ENCODE data around the gene HPCAL1. TPM values are rescaled to one million over a fixed set of nuclear protein-coding genes. Genes with fewer than 3 reads are reported as not detected.

The HPCAL1 gene
- total RNA-seq, 4 donors from 2014 or later = 29.0 to 56.7 (median 34.5) TPM

- Histone ChIP-seq H3K27me3 (no peaks in the 10 kb centered on the region), H3K36me3 (no peaks in the 10 kb centered on the region), H3K27ac (no peak overlapping the region), H3K4me1 (peaks cover 0 to 38% (median 18%) of the 10 kb centered on the region in 4 donors), H3K4me3 (no peak overlapping the region), H3K9me3 (peaks cover 0 to 4% (median 0%) of the 10 kb centered on the region in 4 donors)
- WGBS, 2 donors = 80 to 89% methylated on average over 3 of the region's 3 CpGs
- TF ChIP-seq CTCF (IDR thresholded peaks at IDR 0.05) (no peak), EP300 (IDR thresholded peaks at IDR 0.05) (no peak), POLR2A (IDR thresholded peaks at IDR 0.05) (no peak)
- DNase-seq (ENCODE audit: low spot score in 2 of 2) = no peak
Observed at GRCh38 chr2:10300328-10300920, 2.3 kb upstream of the HPCAL1 start.

DNA sequence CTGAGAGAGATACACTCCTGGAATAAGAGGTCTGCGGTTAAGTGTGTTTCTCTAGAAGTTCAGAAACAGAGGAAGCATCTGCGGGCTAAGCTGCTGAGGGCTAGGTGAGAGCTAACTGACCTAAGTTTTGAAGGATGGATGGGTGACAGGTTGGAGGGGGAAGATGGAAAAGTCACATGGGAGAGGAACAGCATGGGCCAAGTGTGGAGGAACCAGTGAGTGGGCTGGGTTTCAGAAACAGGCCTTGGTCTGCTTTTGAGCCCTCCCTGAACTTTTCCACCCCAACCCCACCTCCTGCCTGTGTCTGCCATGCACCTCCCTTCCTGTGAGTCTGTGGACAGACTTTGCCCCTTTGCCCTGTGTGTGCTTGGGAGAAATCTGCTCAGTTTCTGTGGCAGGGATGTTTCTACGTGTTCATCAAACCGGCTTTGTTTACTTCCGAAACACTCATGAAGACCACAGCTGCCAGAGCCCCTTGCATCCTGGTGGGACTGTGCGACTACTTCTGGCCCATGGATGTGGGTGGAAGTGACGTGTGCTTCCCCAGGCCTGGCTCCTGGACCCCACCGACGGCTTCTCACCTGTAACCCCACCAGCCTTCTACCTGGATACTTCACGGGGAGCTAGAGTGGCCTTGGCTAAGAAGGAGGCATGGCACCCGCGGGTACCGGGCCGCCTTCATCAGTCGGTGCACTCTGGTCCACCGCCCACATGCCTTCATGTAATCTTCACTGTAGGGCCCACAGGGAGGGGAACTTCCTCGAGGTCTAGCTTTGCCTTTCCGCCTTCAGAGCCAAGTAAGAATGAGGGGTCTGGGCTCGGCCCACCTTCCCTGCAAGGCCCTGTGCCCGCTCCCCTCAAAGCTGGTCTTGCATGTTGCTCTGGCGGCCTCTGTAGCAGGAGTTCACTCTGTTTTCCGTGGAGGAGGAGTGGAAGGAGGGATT is 1.4 kb upstream of the HPCAL1 start:
- no peaks in the 10 kb centered on the region for H3K27me3 ChIP-seq
- peak overlapping the region in 1 of 4 donors; percentile 74 for H3K4me3 ChIP-seq
- H3K9me3 ChIP-seq = peaks cover 0 to 4% (median 0%) of the 10 kb centered on the region in 4 donors
- DNase-seq (ENCODE audit: low spot score in 2 of 2) = no peak
- peak overlapping the region in 3 of 4 donors; percentile 80 to 88 (median 84) for H3K27ac ChIP-seq
- TF ChIP-seq CTCF (IDR thresholded peaks at IDR 0.05) (no peak), POLR2A (IDR thresholded peaks at IDR 0.05) (no peak), EP300 (IDR thresholded peaks at IDR 0.05) (no peak)
- WGBS, 2 donors = 73 to 77% methylated on average over 21 of the region's 22 CpGs
- H3K36me3 ChIP-seq = no peaks in the 10 kb centered on the region
- peaks cover 0 to 42% (median 23%) of the 10 kb centered on the region in 4 donors for H3K4me1 ChIP-seq

GRCh38 chr2:10301941-10302478 is 694 bp upstream of the HPCAL1 start:
- peaks cover 0 to 4% (median 0%) of the 10 kb centered on the region in 4 donors for H3K9me3 ChIP-seq
- peak overlapping the region; percentile 56 to 96 (median 79) for H3K4me3 ChIP-seq
- no peaks in the 10 kb centered on the region for H3K27me3 ChIP-seq
- no peaks in the 10 kb centered on the region for H3K36me3 ChIP-seq
- 45 to 48% methylated on average over 10 to 13 of the region's 29 CpGs for WGBS, 2 donors
- TF ChIP-seq CTCF (IDR thresholded peaks at IDR 0.05) = no peak
- no peak for TF ChIP-seq EP300 (IDR thresholded peaks at IDR 0.05)
- TF ChIP-seq POLR2A (IDR thresholded peaks at IDR 0.05) = no peak
- H3K4me1 ChIP-seq = peaks cover 0 to 42% (median 23%) of the 10 kb centered on the region in 4 donors
- DNase-seq (ENCODE audit: low spot score in 2 of 2) = no peak
- H3K27ac ChIP-seq = peak overlapping the region; percentile 67 to 88 (median 82)

GRCh38 chr2:10303181-10303693 is 533 bp downstream of the HPCAL1 start:
- no peaks in the 10 kb centered on the region for H3K27me3 ChIP-seq
- TF ChIP-seq POLR2A (IDR thresholded peaks at IDR 0.05) (no peak), EP300 (IDR thresholded peaks at IDR 0.05) (no peak), CTCF (IDR thresholded peaks at IDR 0.05) (no peak)
- peaks cover 0 to 45% (median 25%) of the 10 kb centered on the region in 4 donors for H3K4me1 ChIP-seq
- H3K9me3 ChIP-seq = peaks cover 0 to 4% (median 0%) of the 10 kb centered on the region in 4 donors
- WGBS, 2 donors = 1% methylated on average over 24 to 26 of the region's 48 CpGs
- H3K36me3 ChIP-seq = no peaks in the 10 kb centered on the region
- peak overlapping the region; percentile 56 to 96 (median 79) for H3K4me3 ChIP-seq
- H3K27ac ChIP-seq = peak overlapping the region in 3 of 4 donors; percentile 80 to 88 (median 84)
- peak in 1 of 2 donors; percentile 26 for DNase-seq (ENCODE audit: low spot score in 2 of 2)

Data from tibial nerve (tissue), 4 donors.